Epidermal melanocyte (primary cell): ENCODE results near the gene ECSCR.

Experiments used
- DNase-seq: peaks from one replicate; pipeline ENCODE4 v3.0.0; 2011; ENCODE audit warnings: low spot score; ENCODE audit not compliant: insufficient read length

ECSCR gene

DNA sequence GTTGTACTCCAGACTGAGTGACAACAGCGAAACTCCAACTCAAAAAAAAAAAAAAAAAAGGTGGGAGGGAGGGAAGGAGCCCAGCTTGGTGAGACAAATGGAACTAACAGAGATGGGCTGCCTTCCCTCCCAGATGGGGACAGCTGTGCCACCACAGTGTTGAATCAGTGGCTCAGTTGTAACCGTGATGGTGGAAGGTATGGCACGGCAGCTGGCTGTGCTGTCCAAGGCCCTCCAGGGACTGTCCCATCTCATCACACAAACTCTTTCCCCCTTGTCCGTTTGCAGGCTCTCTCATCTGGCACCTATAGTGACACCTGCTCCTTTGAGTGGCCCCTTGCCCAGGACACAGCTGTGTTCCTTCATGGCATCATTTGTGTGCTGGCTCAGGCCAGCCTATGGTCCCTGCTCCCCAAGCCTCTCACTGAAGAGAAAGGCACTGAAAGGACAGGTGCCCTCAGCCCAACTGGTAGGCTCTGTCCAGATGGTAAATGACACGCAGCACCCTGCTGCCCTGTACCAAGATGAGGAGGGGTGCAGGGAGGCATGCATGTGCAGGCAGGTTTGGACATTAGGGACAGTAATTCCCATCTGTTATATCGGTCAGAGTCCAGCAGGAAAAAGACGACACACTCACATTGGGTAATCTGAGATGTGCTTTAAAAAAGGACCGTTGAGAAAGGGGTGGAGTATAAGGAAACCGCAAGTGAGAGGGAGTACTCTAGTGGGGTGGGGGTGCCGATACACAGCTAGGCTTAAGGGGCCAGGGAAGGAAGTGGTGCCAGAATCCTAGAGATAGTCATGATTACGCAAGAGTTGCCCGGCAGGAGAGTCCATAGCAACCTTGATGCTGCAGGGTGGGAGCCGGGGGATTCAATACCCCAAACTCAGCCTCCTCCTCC lies 12.6 kb upstream of the ECSCR start:
- no peak for DNase-seq

- DNase-seq, result no peak
Observed at GRCh38 chr5:139473565-139473964, 11.0 kb upstream of the ECSCR start.

- DNase-seq, result no peak
Observed at GRCh38 chr5:139473105-139473504, 10.6 kb upstream of the ECSCR start.

DNA sequence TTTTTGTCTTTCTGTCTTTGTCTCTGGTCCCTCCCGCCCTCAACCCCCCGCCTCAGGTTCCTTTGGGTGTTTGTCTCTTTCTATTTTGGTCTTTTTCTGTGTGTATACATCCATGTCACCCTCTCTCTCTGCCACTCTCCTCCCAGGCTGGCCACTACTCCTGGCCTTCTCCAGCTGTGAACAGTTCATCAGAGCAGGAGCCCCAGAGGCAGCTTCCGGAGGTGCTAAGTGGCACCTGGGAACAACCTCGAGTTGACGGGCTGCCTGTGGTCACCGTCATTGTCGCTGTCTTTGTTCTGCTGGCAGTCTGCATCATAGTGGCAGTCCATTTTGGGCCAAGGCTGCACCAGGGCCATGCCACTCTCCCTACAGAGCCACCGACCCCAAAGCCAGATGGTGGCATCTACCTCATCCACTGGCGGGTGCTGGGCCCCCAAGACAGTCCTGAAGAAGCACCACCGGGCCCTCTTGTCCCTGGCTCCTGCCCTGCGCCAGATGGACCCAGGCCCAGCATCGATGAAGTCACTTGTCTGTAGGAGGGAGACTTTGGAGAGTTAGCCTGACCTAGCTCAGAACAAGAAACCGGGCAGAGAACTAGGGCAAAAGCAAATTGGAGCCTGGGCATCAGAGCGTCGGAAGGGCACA lies 10.0 kb upstream of the ECSCR start:
- no peak for DNase-seq

GRCh38 chr5:139470821-139471300 lies 8.3 kb upstream of the ECSCR start, which contains the start of gene SMIM33:
Gene SMIM33 (plus strand): TSS chr5:139471004. CDS start chr5:139471122, 118 bp downstream.
- DNase-seq, result no peak

- no peak for DNase-seq
Observed at GRCh38 chr5:139468421-139468931, 5.9 kb upstream of the ECSCR start.

DNA sequence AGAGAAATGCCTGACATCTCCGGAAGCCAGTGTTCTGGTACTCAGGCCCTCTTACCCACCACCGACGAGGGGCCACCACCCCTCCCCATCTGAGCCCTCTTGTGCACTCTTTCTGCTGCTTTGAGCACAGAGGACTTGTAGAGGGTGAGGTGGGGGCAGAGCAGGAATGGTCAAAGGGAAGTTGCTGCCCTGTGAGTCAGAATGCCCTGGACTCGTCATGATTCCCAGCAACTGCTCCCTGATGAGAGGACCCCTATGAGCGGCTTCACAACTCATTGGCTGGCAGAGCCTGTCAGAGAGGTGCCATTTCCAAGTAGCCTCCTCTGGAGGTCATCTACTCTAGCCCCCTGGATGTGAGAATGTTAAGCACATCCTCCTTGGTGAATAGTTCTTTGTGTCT lies 845 bp downstream of the ECSCR start:
- no peak for DNase-seq

DNA sequence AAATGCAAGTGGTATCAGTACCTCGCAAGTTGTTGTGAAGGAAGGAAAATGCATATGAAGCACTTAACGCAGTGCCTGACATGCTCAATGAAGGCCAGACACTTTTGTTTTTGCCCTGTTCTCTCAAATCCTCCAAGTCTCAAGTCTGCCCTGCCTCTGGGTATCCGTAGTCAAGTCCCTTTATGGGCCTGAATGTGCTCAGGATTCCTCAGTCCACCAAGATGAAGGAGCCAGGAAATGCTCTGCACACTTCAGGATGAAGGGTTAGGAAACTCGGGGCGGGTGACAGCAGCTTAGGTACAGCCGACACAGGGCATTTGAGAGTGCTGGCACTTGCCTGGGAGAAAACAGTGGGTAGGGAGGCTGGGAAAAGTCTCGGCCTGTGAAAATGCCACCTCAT lies 1.4 kb downstream of the ECSCR start:
- DNase-seq, result no peak

DNA sequence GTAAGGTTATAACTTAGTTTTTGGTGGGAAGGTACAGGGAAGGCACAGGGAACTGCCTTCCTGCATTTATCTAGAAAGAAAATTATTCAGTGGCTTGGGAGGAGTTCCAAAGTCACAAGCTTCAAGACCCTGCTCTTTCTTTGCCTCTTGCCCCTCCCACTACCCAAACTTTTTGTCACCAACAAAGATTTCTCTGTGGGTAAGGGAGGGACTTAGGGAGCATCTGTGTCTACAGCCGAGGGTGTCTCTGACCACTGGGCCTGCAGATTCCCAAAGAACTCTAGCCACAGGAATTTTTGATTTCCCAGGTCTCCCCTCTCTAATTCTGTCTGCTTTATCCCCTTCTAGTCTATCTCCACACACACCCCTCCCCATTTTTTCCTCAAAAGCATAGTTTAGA lies 2.1 kb downstream of the ECSCR start:
- no peak for DNase-seq

GRCh38 chr5:139459451-139459934 lies 3.0 kb downstream of the ECSCR start:
- no peak for DNase-seq

- DNase-seq, result no peak
Observed at GRCh38 chr5:139458580-139459407, 3.7 kb downstream of the ECSCR start.

GRCh38 chr5:139457653-139458306 lies 4.8 kb downstream of the ECSCR start:
- no peak for DNase-seq

GRCh38 chr5:139457241-139457640 lies 5.3 kb downstream of the ECSCR start:
- DNase-seq, result no peak

DNA sequence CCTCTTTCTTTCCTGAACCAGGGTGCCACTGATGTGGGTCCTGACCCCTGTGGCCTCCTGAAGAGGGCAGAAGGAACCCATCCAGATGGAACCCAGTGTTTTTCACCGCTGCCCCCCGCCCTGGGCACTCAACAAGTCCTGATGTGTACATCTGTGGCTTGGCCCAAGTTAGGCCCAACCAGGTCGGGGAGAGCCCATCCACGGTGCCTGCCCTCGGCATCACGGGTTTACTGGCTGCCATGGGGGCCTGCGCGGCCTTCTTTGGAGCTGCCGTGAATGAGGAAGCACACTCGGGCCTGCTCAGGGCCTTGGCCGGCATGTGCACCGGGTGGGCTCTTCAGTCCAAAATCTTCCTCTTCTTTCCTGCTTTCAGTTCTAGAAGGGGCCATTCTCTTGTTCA lies 5.8 kb downstream of the ECSCR start:
- no peak for DNase-seq

- DNase-seq, result no peak
Observed at GRCh38 chr5:139454568-139455290, 7.8 kb downstream of the ECSCR start.

GRCh38 chr5:139453683-139454567 lies 8.6 kb downstream of the ECSCR start:
- DNase-seq, result no peak

- DNase-seq, result no peak
Observed at GRCh38 chr5:139451878-139452660, 10.5 kb downstream of the ECSCR start.

GRCh38 chr5:139451176-139451575 lies 11.4 kb downstream of the ECSCR start:
- DNase-seq, result no peak
